Liver (tissue), 9 donors: ENCODE data around the gene GLT8D2. TPM values are rescaled to one million over a fixed set of nuclear protein-coding genes. Genes with fewer than 3 reads are reported as not detected.
"Not testable (repeated sequence)": the region's sequence is repeated elsewhere in the genome, so short reads cannot be mapped to it uniquely, and the experiment has no call there.

Experiments used
- DNase-seq: peaks from one replicate; pipeline ENCODE4 v3.0.0-alpha.2; 2017; ENCODE audit warnings: low spot score
- H3K27ac ChIP-seq, 2 donors: one replicate each; pipeline ENCODE4 v1.7.0; 2013; ENCODE audit warnings: inconsistent platforms in 2 of 2, low read length in 2 of 2, control low read depth in 1 of 2, low read depth in 1 of 2, mild to moderate bottlenecking in 1 of 2
- H3K27me3 ChIP-seq, 4 donors: one replicate each; pipeline versions ENCODE4 v1.6.1 to v1.7.0; 2013; ENCODE audit warnings: low read length in 3 of 4, inconsistent platforms in 1 of 4, mild to moderate bottlenecking in 1 of 4, moderate library complexity in 1 of 4; ENCODE audit not compliant: control insufficient read depth in 4 of 4, insufficient read depth in 4 of 4
- H3K36me3 ChIP-seq, 4 donors: one replicate each; pipeline versions ENCODE4 v1.6.1 to v1.7.0; 2013; ENCODE audit warnings: low read length in 3 of 4, mild to moderate bottlenecking in 3 of 4, low read depth in 1 of 4, moderate library complexity in 1 of 4; ENCODE audit not compliant: control insufficient read depth in 4 of 4, insufficient read depth in 3 of 4
- H3K4me1 ChIP-seq, 4 donors: one replicate each; pipeline versions ENCODE4 v1.6.1 to v1.7.0; 2013; ENCODE audit warnings: low read length in 3 of 4, mild to moderate bottlenecking in 3 of 4, moderate library complexity in 1 of 4; ENCODE audit not compliant: control insufficient read depth in 4 of 4, insufficient read depth in 4 of 4
- H3K4me3 ChIP-seq, 3 donors: one replicate each; pipeline versions ENCODE4 v1.6.1 to v1.7.0; 2013; ENCODE audit warnings: low read length in 3 of 3, control low read depth in 1 of 3, low read depth in 1 of 3, mild to moderate bottlenecking in 1 of 3
- H3K9ac ChIP-seq, 2 donors: one replicate each; pipeline ENCODE4 v1.7.0; 2013; ENCODE audit warnings: low read length in 2 of 2, mild to moderate bottlenecking in 2 of 2, moderate library complexity in 2 of 2, control low read depth in 1 of 2, low read depth in 1 of 2
- H3K9me3 ChIP-seq, 4 donors: one replicate each; pipeline versions ENCODE4 v1.6.1 to v1.7.0; 2013; ENCODE audit warnings: low read length in 3 of 4; ENCODE audit not compliant: control insufficient read depth in 4 of 4
- ATF3 ChIP-seq: IDR thresholded peaks from 2 replicates; pipeline ENCODE4 v1.6.1; 2016; ENCODE audit warnings: antibody characterized with exemption
- CTCF ChIP-seq: fragments of 150-350 bp; IDR thresholded peaks from 2 replicates; pipeline ENCODE4 v1.5.1; 2017; ENCODE audit warnings: improper control_type of control experiment, low read depth, low read length; ENCODE audit not compliant: missing input control
- EGR1 ChIP-seq, 2 donors: IDR thresholded peaks; 2 replicates each; pipeline ENCODE4 v1.6.1; 2016 to 2018; ENCODE audit warnings: antibody characterized with exemption in 2 of 2, low read depth in 2 of 2
- FOXA1 ChIP-seq: IDR thresholded peaks from 2 replicates; pipeline ENCODE4 v1.6.1; 2016; ENCODE audit warnings: antibody characterized with exemption
- FOXA2 ChIP-seq: IDR thresholded peaks from 2 replicates; pipeline ENCODE4 v1.6.1; 2016; ENCODE audit warnings: antibody characterized with exemption
- GABPA ChIP-seq, 2 donors: IDR thresholded peaks in 1 of 2; conservative IDR thresholded peaks in 1 of 2; 2 replicates each; pipeline ENCODE4 v1.6.1; 2016; ENCODE audit warnings: antibody characterized with exemption in 2 of 2, mild to moderate bottlenecking in 1 of 2, moderate library complexity in 1 of 2
- HNF4A ChIP-seq, 2 donors: conservative IDR thresholded peaks; 2 replicates each; pipeline ENCODE4 v1.6.1; 2016; ENCODE audit warnings: antibody characterized with exemption in 2 of 2, mild to moderate bottlenecking in 2 of 2
- MAX ChIP-seq: IDR thresholded peaks from 2 replicates; pipeline ENCODE4 v1.6.1; 2016; ENCODE audit warnings: antibody characterized with exemption
- NR2F2 ChIP-seq: IDR thresholded peaks from 2 replicates; pipeline ENCODE4 v1.6.1; 2016; ENCODE audit warnings: antibody characterized with exemption
- RAD21 ChIP-seq, 2 donors: IDR thresholded peaks; 2 replicates each; pipeline ENCODE4 v1.6.1; 2016; ENCODE audit warnings: antibody characterized with exemption in 2 of 2, mild to moderate bottlenecking in 2 of 2
- REST ChIP-seq: IDR thresholded peaks from 2 replicates; pipeline ENCODE4 v1.6.1; 2016; ENCODE audit warnings: antibody characterized with exemption, mild to moderate bottlenecking
- RXRA ChIP-seq, 2 donors: IDR thresholded peaks; 2 replicates each; pipeline ENCODE4 v1.6.1; 2017 to 2018; ENCODE audit warnings: antibody characterized with exemption in 2 of 2, mild to moderate bottlenecking in 1 of 2
- SP1 ChIP-seq: IDR thresholded peaks from 2 replicates; pipeline ENCODE4 v1.6.1; 2018; ENCODE audit warnings: antibody characterized with exemption, mild to moderate bottlenecking
- TAF1 ChIP-seq: conservative IDR thresholded peaks from 2 replicates; pipeline ENCODE4 v1.6.1; 2016; ENCODE audit warnings: antibody characterized with exemption, mild to moderate bottlenecking
- YY1 ChIP-seq: IDR thresholded peaks from 2 replicates; pipeline ENCODE4 v1.6.1; 2016; ENCODE audit warnings: antibody characterized with exemption, mild to moderate bottlenecking
- ZBTB33 ChIP-seq: IDR thresholded peaks from 2 replicates; pipeline ENCODE4 v1.6.1; 2016; ENCODE audit warnings: antibody characterized with exemption
- WGBS: extraction: QIAGEN DNeasy Blood & Tissue Kit; methylation state at CpG from one replicate; pipeline ENCODE4 v1.1.7; 2013; 5-methylcytosine and 5-hydroxymethylcytosine counted together
- polyA plus RNA-seq, 2 donors: library from polyadenylated mRNA; stranded (reverse) in 1 of 2; unstranded in 1 of 2; fragments of 200-250 nt in 1 of 2; fragments of >200 nt in 1 of 2; fragmentation: Nextera tagmentation in 1 of 2; extraction: Ambion mirVana in 1 of 2; gene quantifications; one replicate each; pipeline versions ENCODE4 v1.2.1 to v1.2.3, GENCODE V29; 2013 to 2015
- total RNA-seq, 2 donors: library from RNA; depleted of rRNA; stranded (reverse); fragments of >200 nt; gene quantifications; one replicate each; pipeline ENCODE4 v1.2.3, GENCODE V29; 2014
- donor health status: healthy.
- donor health status: healthy.
- donor health status: healthy.
- donor health status: healthy.
- donor health status: healthy.

The GLT8D2 gene
- total and polyA plus RNA-seq, 4 donors = 0.79 to 1.4 (median 1.2) TPM

GRCh38 chr12:104022786-104023185 lies 27.2 kb downstream of the GLT8D2 start (continued):
- TF ChIP-seq CTCF = no peak
- TF ChIP-seq FOXA2 = no peak
- TF ChIP-seq NR2F2 = no peak
- TF ChIP-seq HNF4A (conservative IDR thresholded peaks at IDR 0.05) = no peak
- no peak for TF ChIP-seq SP1
- TF ChIP-seq ZBTB33 = no peak

GRCh38 chr12:104021862-104022261 lies 28.1 kb downstream of the GLT8D2 start:
- H3K9me3 ChIP-seq, H3K27ac ChIP-seq, H3K27me3 ChIP-seq, DNase-seq, H3K36me3 ChIP-seq, H3K9ac ChIP-seq, H3K4me1 ChIP-seq, H3K4me3 ChIP-seq: not testable (repeated sequence)
- WGBS = 79% methylated on average over 1 of the region's 1 CpG

- no peaks in the 10 kb centered on the region for H3K36me3 ChIP-seq
- H3K4me3 ChIP-seq = no peak overlapping the region
- no peaks in the 10 kb centered on the region for H3K27me3 ChIP-seq
- TF ChIP-seq FOXA1 (no peak), RAD21 (IDR thresholded peaks at IDR 0.05) (no peak), ZBTB33 (no peak), RXRA (IDR thresholded peaks at IDR 0.05) (no peak), EGR1 (IDR thresholded peaks at IDR 0.05; ENCODE audit: low read depth in 2 of 2) (no peak), REST (no peak), FOXA2 (no peak), CTCF (no peak), MAX (no peak), GABPA (IDR thresholded peaks at IDR 0.05 in 1 of 2, conservative IDR thresholded peaks at IDR 0.05 in 1 of 2) (no peak), TAF1 (no peak), YY1 (no peak), ATF3 (no peak)
- no peak for DNase-seq
- H3K9me3 ChIP-seq = no peaks in the 10 kb centered on the region
- H3K9ac ChIP-seq = no peak overlapping the region
- H3K4me1 ChIP-seq = no peaks in the 10 kb centered on the region
- no peak overlapping the region for H3K27ac ChIP-seq
- WGBS = 74% methylated on average over 4 of the region's 4 CpGs
Measured at GRCh38 chr12:104012331-104012730, 37.7 kb downstream of the GLT8D2 start.
